GM18951 (cell line): ENCODE results near the gene GALNT9.
"Not testable (repeated sequence)": the region's sequence is repeated elsewhere in the genome, so short reads cannot be mapped to it uniquely, and the experiment has no call there.

Experiments
- POLR2A ChIP-seq: IDR thresholded peaks from 4 replicates; pipeline ENCODE4 v1.6.1; 2011; ENCODE audit warnings: mild to moderate bottlenecking; ENCODE audit not compliant: insufficient read length, insufficient read depth; ENCODE audit errors: extremely low read depth
- in situ Hi-C: fragments of 300-500 bp; cut with MboI; formaldehyde crosslinking; loops from one replicate; pipeline ENCODE4 v1.12.0; 2022; ENCODE audit warnings: low sequenced_read_pairs, mixed read lengths, inconsistent platforms; ENCODE audit not compliant: unreplicated experiment

Gene GALNT9

GRCh38 chr12:132313182-132313581 is 16.2 kb downstream of the GALNT9 start:
- no peak for TF ChIP-seq POLR2A
- in situ Hi-C loops: no loop called here

- in situ Hi-C loops: no loop called here
- TF ChIP-seq POLR2A: no peak
These were observed 16.9 kb downstream of the GALNT9 start for GRCh38 chr12:132312516-132312915.

DNA sequence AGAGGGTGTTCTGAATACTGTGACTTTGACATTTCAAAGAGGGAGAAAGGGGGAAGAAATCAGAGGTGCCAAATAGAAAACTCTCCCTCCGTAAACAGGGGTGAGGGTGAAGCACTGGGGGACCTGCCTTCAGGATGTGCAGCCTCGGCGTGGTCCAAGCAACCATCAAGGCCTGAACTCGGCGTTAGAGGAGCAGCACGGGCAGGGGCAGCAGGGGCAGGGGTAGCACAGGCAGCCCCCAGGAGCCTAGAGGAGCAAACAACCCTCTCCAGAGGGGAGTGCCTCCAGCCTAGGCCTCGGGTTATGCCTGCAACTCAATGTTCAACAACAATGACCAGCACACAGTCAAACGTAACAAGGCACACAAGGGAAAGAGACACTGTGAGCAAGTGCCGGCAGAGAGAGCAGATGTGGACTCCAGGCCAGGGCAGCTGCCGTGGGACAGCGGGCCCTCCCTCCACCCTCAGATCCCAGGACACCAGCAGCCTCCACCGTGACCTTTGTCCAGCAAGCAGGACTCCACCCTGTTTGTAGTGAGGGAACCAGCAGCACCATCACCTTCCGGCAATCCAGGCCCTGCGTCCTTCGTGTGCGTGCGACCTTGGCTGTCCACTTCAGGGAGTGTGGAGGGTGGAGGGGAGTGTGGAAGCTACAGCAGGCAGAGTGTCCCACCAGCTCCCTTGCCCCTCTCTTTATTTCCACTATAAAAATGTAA is 18.0 kb downstream of the GALNT9 start:
- in situ Hi-C loops: no loop called here
- TF ChIP-seq POLR2A: no peak

GRCh38 chr12:132310181-132311040 is 19.0 kb downstream of the GALNT9 start:
- in situ Hi-C loops: no loop called here
- TF ChIP-seq POLR2A: no peak

- in situ Hi-C loops: no loop called here
- no peak for TF ChIP-seq POLR2A
These were observed 19.7 kb downstream of the GALNT9 start for GRCh38 chr12:132309596-132310086.

GRCh38 chr12:132308853-132309595 is 20.4 kb downstream of the GALNT9 start:
- no peak for TF ChIP-seq POLR2A
- in situ Hi-C loops: no loop called here

DNA sequence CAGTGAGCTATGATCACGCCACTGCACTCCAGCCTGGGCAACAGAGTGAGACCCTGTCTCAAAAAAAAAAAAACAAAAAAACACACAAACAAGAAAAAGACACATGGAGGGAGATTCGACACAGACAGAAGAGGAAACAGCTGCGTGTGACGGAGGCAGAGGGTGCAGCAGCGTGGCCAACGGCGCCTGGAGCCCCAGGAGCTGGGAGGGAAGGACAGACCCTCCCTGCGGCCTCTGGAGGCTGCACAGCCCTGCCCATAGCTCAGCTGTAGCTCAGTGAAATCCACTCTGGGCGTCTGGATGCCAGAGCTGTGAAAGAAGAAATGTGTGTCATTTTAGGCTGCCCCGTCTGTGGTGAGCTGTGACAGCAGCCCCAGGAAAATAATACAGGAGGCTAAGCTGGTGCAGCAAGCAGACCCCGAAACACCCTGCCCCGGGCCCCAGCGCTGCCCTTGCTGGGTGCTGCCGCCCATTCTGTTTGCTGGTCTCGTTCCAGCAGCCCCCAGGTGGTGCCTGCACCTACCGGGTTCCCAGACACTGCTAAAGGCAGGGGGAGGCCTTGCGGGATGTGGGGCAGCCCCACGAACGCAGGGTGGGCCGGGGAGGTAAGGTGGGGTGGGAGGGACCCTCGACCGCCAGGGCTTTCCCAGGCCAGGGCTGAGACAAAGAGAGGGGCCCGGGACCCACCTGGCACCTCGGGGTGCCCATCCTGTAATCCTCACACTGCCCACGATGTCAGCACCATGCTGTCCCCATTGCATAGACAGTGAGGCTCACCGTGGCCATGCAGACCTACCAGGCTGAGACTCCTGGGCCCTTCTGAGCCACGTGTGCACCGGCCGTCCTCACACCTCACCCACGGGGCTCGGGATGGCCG is 21.2 kb downstream of the GALNT9 start:
- no peak for TF ChIP-seq POLR2A
- in situ Hi-C loops: no loop called here

- TF ChIP-seq POLR2A: no peak
- in situ Hi-C loops: no loop called here
These were observed 22.6 kb downstream of the GALNT9 start for GRCh38 chr12:132306885-132307191.

DNA sequence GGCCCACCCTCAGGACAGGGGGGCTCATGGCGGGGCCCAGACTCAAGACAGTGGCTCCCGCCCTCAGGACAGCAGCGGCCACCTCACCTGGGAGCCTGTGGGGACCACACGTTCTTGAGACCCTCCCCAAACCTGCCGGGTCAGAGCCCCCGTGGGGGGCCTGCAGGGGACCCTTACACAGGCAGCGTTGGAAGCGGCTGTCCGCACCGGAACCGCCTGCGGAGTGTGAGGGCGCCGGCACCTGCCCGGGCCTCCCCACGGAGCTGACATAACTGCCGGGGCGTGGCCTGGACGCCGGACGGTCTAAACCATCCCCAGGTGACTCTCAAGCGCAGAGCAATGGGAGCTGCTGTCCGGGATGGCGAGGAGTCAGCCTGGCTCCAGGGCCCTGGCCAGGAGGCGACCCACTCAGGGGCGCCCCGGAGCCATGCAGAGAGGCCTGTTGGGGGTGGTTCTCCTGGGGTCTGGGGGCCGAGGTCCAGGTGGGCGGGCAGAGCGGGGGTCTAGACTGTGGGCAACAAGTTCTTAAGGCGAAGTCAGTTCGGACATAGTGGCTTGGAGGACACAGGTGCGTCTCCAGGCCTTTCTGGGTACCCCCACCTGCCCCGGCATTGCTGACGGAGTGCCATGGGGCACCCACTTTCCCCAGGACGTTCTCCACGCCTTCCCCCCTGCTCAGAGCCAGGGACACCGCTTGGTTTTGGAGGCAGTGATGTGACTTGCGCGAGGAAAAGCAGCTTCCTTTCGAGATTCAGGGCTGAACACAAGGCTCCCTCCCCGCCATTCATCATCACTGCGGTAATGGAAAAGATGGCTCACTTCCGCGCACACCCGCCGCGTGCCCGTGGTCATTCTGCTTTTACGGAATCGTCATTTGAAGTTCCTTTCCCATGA is 23.2 kb downstream of the GALNT9 start:
- in situ Hi-C loops: no loop called here
- no peak for TF ChIP-seq POLR2A

DNA sequence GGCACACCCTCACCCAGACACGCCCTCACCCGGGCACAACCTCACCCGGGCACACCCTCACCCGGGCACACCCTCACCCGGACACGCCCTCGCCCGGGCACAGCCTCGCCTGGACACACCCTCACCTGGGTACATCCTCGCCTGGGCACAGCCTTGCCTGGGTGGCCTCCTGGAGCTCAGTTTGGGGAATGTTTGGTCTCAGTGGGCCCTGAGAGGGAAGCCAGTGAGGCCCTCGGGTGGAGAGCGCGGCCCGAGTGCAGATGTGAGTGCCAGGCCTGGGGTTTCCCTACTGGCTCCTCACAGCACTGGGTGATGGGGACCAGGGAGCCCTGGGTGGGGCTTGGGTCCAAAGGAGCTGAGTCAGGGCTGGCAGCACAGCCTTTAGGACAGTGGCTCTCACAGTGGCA is 23.8 kb downstream of the GALNT9 start:
- no peak for TF ChIP-seq POLR2A
- in situ Hi-C loops: no loop called here

- in situ Hi-C loops: not testable (repeated sequence)
These were observed 24.5 kb downstream of the GALNT9 start for GRCh38 chr12:132304866-132305265.

DNA sequence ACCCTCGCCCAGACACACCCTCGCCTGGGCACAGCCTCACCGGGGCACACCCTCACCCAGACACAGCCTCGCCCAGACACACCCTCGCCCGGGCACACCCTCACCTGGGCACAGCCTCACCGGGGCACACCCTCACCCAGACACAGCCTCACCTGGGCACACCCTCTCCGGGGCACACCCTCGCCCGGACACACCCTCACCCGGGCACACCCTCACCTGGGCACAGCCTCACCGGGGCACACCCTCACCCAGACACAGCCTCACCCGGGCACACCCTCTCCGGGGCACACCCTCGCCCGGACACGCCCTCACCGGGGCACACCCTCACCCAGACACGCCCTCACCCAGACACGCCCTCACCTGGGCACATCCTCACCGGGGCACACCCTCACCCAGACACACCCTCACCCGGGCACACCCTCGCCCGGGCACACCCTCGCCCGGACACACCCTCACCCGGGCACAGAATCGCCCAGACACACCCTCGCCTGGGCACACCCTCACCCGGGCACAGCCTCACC is 25.5 kb downstream of the GALNT9 start:
- in situ Hi-C loops: not testable (repeated sequence)
